GOT3 (cell line): ENCODE results near the gene MAN2C1.
"Not testable (repeated sequence)": the region's sequence is repeated elsewhere in the genome, so short reads cannot be mapped to it uniquely, and the experiment has no call there.

Experiments
- DNase-seq: peaks from one replicate; lab custom pipeline; 2025; ENCODE audit warnings: mixed read lengths; lab: John Stamatoyannopoulos, UW

Gene MAN2C1

GRCh38 chr15:75360856-75361255, 7.6 kb downstream of the MAN2C1 start:
- no peak for DNase-seq

- no peak for DNase-seq
Observed at GRCh38 chr15:75360391-75360790, 8.0 kb downstream of the MAN2C1 start.

GRCh38 chr15:75359537-75360250, 8.7 kb downstream of the MAN2C1 start:
- DNase-seq = no peak

GRCh38 chr15:75358771-75359536, 9.5 kb downstream of the MAN2C1 start:
- no peak for DNase-seq

GRCh38 chr15:75357976-75358673, 10.3 kb downstream of the MAN2C1 start:
- DNase-seq = no peak

- no peak for DNase-seq
Observed at GRCh38 chr15:75356517-75356916, 11.9 kb downstream of the MAN2C1 start.

- no peak for DNase-seq
Observed at GRCh38 chr15:75356006-75356405, 12.4 kb downstream of the MAN2C1 start.

- no peak for DNase-seq
Observed at GRCh38 chr15:75355369-75355768, 13.0 kb downstream of the MAN2C1 start.

- DNase-seq = no peak
Observed at GRCh38 chr15:75354454-75354853, 14.0 kb downstream of the MAN2C1 start.

GRCh38 chr15:75353604-75354003, 14.8 kb downstream of the MAN2C1 start:
- DNase-seq = no peak

GRCh38 chr15:75352186-75353080, 16.0 kb downstream of the MAN2C1 start:
- DNase-seq = no peak

GRCh38 chr15:75350601-75351361, 17.6 kb downstream of the MAN2C1 start:
- DNase-seq = no peak

GRCh38 chr15:75349851-75350588, 18.4 kb downstream of the MAN2C1 start:
- DNase-seq = no peak

- not testable (repeated sequence) for DNase-seq
Observed at GRCh38 chr15:75349351-75349669, 19.1 kb downstream of the MAN2C1 start.

GRCh38 chr15:75348562-75349350, 19.7 kb downstream of the MAN2C1 start:
- no peak for DNase-seq

GRCh38 chr15:75348034-75348561, 20.3 kb downstream of the MAN2C1 start:
- DNase-seq = no peak

GRCh38 chr15:75347222-75348033, 21.0 kb downstream of the MAN2C1 start:
- DNase-seq = no peak

GRCh38 chr15:75346796-75347221, 21.6 kb downstream of the MAN2C1 start, which contains the start of gene NEIL1:
NEIL1 (plus strand) TSS chr15:75347039; CDS start chr15:75348906, 1,867 bp downstream.
- no peak for DNase-seq
